WTC11 (cell line): ENCODE measurements around the gene DISC1. TPM values are rescaled to one million over a fixed set of nuclear protein-coding genes. Genes with fewer than 3 reads are reported as not detected.

ENCODE experiments used
- ATAC-seq: fragments of 200-7000 bp; cut with Tn5 transposase; 2 replicates; pipeline ENCODE4 v1.10.0; 2021; ENCODE audit warnings: mild to moderate bottlenecking, moderate library complexity
- CTCF ChIA-PET: fragments of 300-600 bp; sonication (Branson Sonifier 250); formaldehyde crosslinking; loops from one replicate; lab custom pipeline; 2021; ENCODE audit warnings: antibody characterized with exemption; lab: Charles Lee
- POLR2A ChIA-PET: fragments of 350-600 bp; sonication (Branson Sonifier 250); formaldehyde crosslinking; loops from one replicate; lab custom pipeline; 2021; ENCODE audit warnings: antibody characterized with exemption; lab: Charles Lee
- DNase-seq: peaks from one replicate; pipeline ENCODE4 v3.0.0; 2021; ENCODE audit warnings: low spot score
- H3K27ac Mint-ChIP-seq: 2 replicates; pipeline ENCODE4 v1.8.0; 2021; ENCODE audit warnings: mixed read lengths
- H3K27me3 Mint-ChIP-seq: 2 replicates; pipeline ENCODE4 v1.8.0; 2021; ENCODE audit warnings: low read depth, mild to moderate bottlenecking, moderate library complexity, mixed read lengths
- H3K36me3 Mint-ChIP-seq: 2 replicates; pipeline ENCODE4 v1.8.0; 2021; ENCODE audit warnings: mixed read lengths
- H3K4me1 Mint-ChIP-seq: 2 replicates; pipeline ENCODE4 v1.8.0; 2022; ENCODE audit warnings: mixed read lengths
- H3K4me3 Mint-ChIP-seq: 2 replicates; pipeline ENCODE4 v1.8.0; 2021; ENCODE audit warnings: mild to moderate bottlenecking, moderate library complexity, mixed read lengths
- H3K9me3 Mint-ChIP-seq: 2 replicates; pipeline ENCODE4 v1.8.0; 2021; ENCODE audit warnings: mixed read lengths
- ESRRA ChIP-seq: sonication (generic); formaldehyde crosslinking; IDR thresholded peaks from 2 replicates; pipeline ENCODE4 v1.8.1; 2022; ENCODE audit warnings: mild to moderate bottlenecking, missing genetic modification reagents, borderline replicate concordance
- GRHL2 ChIP-seq: fragments of 250-450 bp; sonication (Bioruptor Pico); IDR thresholded peaks from 2 replicates; pipeline ENCODE4 v1.8.0; 2022; ENCODE audit warnings: mild to moderate bottlenecking, moderate library complexity; ENCODE audit not compliant: insufficient replicate concordance, severe bottlenecking
- NFE2L1 ChIP-seq: sonication (generic); formaldehyde crosslinking; IDR thresholded peaks from 2 replicates; pipeline ENCODE4 v1.8.1; 2023; ENCODE audit warnings: missing genetic modification reagents
- NR1H2 ChIP-seq: sonication (generic); formaldehyde crosslinking; IDR thresholded peaks from 2 replicates; pipeline ENCODE4 v1.9.0; 2021; ENCODE audit warnings: mild to moderate bottlenecking, moderate library complexity, missing genetic modification reagents
- TCF7 ChIP-seq: sonication (generic); formaldehyde crosslinking; IDR thresholded peaks from 2 replicates; pipeline ENCODE4 v1.8.0; 2022; ENCODE audit warnings: mild to moderate bottlenecking, low read depth, missing genetic modification reagents, moderate library complexity
- ZNF232 ChIP-seq: sonication (generic); formaldehyde crosslinking; IDR thresholded peaks from 2 replicates; pipeline ENCODE4 v1.8.0; 2022; ENCODE audit warnings: mild to moderate bottlenecking, missing genetic modification reagents
- ZNF416 ChIP-seq: fragments of 250-450 bp; sonication (Bioruptor Pico); IDR thresholded peaks from 2 replicates; pipeline ENCODE4 v1.9.0; 2021; ENCODE audit warnings: mild to moderate bottlenecking, inconsistent platforms
- ZNF423 ChIP-seq: fragments of 250-450 bp; sonication (Bioruptor Pico); IDR thresholded peaks from 2 replicates; pipeline ENCODE4 v2.1.2; 2022; ENCODE audit warnings: mild to moderate bottlenecking, moderate library complexity
- total RNA-seq: library from RNA; stranded (reverse); gene quantifications from 3 replicates; pipeline ENCODE4 v1.2.3, GENCODE V29; 2021
- TF ChIP-seq, protein P1 (sequence below): sonication (generic); formaldehyde crosslinking; IDR thresholded peaks from 2 replicates; pipeline ENCODE4 v1.8.1; 2023; ENCODE audit warnings: mild to moderate bottlenecking, missing genetic modification reagents, borderline replicate concordance
- TF ChIP-seq, protein P2 (sequence below): fragments of 250-450 bp; sonication (Bioruptor Pico); IDR thresholded peaks from 2 replicates; pipeline ENCODE4 v1.9.0; 2021; ENCODE audit warnings: mild to moderate bottlenecking, borderline replicate concordance
- TF ChIP-seq, protein P3 (sequence below): sonication (generic); formaldehyde crosslinking; IDR thresholded peaks from 2 replicates; pipeline ENCODE4 v1.8.0; 2023; ENCODE audit warnings: missing genetic modification reagents, mild to moderate bottlenecking, borderline replicate concordance
- TF ChIP-seq, protein P4 (sequence below): fragments of 250-450 bp; sonication (Bioruptor Pico); IDR thresholded peaks from 2 replicates; pipeline ENCODE4 v1.9.0; 2021; ENCODE audit warnings: moderate library complexity, mild to moderate bottlenecking, inconsistent platforms, borderline replicate concordance

Gene DISC1
- total RNA-seq, 1 experiment from 2014 or later: 5.5 TPM

DNA sequence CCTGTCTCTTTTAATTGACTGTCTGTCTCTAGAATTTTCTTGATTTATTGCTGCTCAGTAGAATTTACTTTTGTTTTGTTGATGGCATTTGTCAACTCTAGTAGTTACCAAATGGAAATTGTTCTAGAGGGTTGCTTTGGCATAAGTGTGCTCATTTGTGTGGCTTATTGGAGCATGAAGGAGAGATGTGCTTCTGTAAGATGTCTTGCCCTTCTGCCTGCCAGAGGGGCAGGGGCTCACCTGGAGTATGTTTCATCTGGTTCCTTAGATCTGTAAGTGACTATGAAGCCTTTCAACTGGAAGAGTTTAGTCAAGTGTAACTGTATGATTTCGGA is 345.5 kb downstream of the DISC1 start (continued):
- TF ChIP-seq TCF7 (CRISPR knock-in tag) (no peak), GRHL2 (CRISPR knock-in tag) (no peak)
- TF ChIP-seq, all 79 proteins: peak for 0

DNA sequence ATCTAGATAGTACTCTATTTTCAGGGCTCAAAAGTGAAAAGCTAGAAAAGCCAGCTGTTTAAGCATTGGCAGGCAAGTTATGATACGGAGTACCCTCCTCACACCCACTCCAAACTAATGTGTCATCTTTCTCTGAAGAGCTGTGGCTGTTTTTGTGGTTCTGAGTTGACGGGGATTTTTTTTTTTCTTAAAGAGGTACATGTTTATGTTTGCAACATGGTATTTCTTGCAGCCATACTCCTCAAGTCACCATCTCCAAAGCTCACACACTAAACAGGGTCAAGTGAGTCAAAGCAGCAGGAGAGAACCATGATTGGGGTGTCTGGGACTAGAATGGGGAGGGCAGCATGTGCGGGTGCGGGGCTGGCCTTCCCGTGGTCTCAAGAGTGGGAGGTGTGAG is 347.2 kb downstream of the DISC1 start:
- Mint-ChIP-seq H3K36me3 (peaks cover 22% of the 10 kb centered on the region), H3K4me3 (no peak overlapping the region), H3K27ac (no peak overlapping the region), H3K4me1 (no peaks in the 10 kb centered on the region; the same call in 1 of the 2 replicates), H3K27me3 (no peaks in the 10 kb centered on the region), H3K9me3 (peaks cover 25% of the 10 kb centered on the region)
- DNase-seq (no peak), ATAC-seq (no peak)
- TF ChIP-seq NFE2L1 (CRISPR knock-in tag): no peak
- TF ChIP-seq ESRRA (CRISPR knock-in tag): no peak
- TF ChIP-seq, protein P1, sequence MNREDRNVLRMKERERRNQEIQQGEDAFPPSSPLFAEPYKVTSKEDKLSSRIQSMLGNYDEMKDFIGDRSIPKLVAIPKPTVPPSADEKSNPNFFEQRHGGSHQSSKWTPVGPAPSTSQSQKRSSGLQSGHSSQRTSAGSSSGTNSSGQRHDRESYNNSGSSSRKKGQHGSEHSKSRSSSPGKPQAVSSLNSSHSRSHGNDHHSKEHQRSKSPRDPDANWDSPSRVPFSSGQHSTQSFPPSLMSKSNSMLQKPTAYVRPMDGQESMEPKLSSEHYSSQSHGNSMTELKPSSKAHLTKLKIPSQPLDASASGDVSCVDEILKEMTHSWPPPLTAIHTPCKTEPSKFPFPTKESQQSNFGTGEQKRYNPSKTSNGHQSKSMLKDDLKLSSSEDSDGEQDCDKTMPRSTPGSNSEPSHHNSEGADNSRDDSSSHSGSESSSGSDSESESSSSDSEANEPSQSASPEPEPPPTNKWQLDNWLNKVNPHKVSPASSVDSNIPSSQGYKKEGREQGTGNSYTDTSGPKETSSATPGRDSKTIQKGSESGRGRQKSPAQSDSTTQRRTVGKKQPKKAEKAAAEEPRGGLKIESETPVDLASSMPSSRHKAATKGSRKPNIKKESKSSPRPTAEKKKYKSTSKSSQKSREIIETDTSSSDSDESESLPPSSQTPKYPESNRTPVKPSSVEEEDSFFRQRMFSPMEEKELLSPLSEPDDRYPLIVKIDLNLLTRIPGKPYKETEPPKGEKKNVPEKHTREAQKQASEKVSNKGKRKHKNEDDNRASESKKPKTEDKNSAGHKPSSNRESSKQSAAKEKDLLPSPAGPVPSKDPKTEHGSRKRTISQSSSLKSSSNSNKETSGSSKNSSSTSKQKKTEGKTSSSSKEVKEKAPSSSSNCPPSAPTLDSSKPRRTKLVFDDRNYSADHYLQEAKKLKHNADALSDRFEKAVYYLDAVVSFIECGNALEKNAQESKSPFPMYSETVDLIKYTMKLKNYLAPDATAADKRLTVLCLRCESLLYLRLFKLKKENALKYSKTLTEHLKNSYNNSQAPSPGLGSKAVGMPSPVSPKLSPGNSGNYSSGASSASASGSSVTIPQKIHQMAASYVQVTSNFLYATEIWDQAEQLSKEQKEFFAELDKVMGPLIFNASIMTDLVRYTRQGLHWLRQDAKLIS (CRISPR knock-in tag): no peak
- TF ChIP-seq, protein P2, sequence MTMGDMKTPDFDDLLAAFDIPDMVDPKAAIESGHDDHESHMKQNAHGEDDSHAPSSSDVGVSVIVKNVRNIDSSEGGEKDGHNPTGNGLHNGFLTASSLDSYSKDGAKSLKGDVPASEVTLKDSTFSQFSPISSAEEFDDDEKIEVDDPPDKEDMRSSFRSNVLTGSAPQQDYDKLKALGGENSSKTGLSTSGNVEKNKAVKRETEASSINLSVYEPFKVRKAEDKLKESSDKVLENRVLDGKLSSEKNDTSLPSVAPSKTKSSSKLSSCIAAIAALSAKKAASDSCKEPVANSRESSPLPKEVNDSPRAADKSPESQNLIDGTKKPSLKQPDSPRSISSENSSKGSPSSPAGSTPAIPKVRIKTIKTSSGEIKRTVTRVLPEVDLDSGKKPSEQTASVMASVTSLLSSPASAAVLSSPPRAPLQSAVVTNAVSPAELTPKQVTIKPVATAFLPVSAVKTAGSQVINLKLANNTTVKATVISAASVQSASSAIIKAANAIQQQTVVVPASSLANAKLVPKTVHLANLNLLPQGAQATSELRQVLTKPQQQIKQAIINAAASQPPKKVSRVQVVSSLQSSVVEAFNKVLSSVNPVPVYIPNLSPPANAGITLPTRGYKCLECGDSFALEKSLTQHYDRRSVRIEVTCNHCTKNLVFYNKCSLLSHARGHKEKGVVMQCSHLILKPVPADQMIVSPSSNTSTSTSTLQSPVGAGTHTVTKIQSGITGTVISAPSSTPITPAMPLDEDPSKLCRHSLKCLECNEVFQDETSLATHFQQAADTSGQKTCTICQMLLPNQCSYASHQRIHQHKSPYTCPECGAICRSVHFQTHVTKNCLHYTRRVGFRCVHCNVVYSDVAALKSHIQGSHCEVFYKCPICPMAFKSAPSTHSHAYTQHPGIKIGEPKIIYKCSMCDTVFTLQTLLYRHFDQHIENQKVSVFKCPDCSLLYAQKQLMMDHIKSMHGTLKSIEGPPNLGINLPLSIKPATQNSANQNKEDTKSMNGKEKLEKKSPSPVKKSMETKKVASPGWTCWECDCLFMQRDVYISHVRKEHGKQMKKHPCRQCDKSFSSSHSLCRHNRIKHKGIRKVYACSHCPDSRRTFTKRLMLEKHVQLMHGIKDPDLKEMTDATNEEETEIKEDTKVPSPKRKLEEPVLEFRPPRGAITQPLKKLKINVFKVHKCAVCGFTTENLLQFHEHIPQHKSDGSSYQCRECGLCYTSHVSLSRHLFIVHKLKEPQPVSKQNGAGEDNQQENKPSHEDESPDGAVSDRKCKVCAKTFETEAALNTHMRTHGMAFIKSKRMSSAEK (CRISPR knock-in tag): no peak
- no peak for TF ChIP-seq ZNF232 (CRISPR knock-in tag)
- TF ChIP-seq NR1H2 (CRISPR knock-in tag): no peak
- no peak for TF ChIP-seq ZNF416 (CRISPR knock-in tag)
- no peak for TF ChIP-seq ZNF423
- TF ChIP-seq, protein P3, sequence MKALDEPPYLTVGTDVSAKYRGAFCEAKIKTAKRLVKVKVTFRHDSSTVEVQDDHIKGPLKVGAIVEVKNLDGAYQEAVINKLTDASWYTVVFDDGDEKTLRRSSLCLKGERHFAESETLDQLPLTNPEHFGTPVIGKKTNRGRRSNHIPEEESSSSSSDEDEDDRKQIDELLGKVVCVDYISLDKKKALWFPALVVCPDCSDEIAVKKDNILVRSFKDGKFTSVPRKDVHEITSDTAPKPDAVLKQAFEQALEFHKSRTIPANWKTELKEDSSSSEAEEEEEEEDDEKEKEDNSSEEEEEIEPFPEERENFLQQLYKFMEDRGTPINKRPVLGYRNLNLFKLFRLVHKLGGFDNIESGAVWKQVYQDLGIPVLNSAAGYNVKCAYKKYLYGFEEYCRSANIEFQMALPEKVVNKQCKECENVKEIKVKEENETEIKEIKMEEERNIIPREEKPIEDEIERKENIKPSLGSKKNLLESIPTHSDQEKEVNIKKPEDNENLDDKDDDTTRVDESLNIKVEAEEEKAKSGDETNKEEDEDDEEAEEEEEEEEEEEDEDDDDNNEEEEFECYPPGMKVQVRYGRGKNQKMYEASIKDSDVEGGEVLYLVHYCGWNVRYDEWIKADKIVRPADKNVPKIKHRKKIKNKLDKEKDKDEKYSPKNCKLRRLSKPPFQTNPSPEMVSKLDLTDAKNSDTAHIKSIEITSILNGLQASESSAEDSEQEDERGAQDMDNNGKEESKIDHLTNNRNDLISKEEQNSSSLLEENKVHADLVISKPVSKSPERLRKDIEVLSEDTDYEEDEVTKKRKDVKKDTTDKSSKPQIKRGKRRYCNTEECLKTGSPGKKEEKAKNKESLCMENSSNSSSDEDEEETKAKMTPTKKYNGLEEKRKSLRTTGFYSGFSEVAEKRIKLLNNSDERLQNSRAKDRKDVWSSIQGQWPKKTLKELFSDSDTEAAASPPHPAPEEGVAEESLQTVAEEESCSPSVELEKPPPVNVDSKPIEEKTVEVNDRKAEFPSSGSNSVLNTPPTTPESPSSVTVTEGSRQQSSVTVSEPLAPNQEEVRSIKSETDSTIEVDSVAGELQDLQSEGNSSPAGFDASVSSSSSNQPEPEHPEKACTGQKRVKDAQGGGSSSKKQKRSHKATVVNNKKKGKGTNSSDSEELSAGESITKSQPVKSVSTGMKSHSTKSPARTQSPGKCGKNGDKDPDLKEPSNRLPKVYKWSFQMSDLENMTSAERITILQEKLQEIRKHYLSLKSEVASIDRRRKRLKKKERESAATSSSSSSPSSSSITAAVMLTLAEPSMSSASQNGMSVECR (CRISPR knock-in tag): no peak
- TF ChIP-seq, protein P4, sequence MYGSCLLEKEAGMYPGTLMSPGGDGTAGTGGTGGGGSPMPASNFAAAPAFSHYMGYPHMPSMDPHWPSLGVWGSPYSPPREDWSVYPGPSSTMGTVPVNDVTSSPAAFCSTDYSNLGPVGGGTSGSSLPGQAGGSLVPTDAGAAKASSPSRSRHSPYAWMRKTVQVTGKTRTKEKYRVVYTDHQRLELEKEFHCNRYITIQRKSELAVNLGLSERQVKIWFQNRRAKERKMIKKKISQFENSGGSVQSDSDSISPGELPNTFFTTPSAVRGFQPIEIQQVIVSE (CRISPR knock-in tag): no peak
- ChIA-PET CTCF (interaction anchor here (0.8 to 1.2 kb wide), 2 partner anchors 10 to 42 kb away, joined by 3 to 13 read pairs; no protein-coding TSS in a partner anchor), POLR2A (interaction anchor here (0.8 kb wide), 1 partner anchor 10 kb away, joined by 3 read pairs; no protein-coding TSS in a partner anchor)
